Activated naive CD4-positive, alpha-beta T cell treated with anti-CD3 and anti-CD28 coated beads for 36 hours (primary cell): ENCODE measurements around the gene ANP32A. TPM values are rescaled to one million over a fixed set of nuclear protein-coding genes. Genes with fewer than 3 reads are reported as not detected.

Experiments used
- CTCF ChIA-PET: fragments of 350-600 bp; sonication (Branson Sonifier 250); formaldehyde crosslinking; loops from one replicate; lab custom pipeline; 2021; ENCODE audit warnings: antibody characterized with exemption; lab: Charles Lee
- DNase-seq: peaks from one replicate; pipeline ENCODE4 v3.0.0-alpha.2; 2020
- H3K27ac Mint-ChIP-seq: one replicate; pipeline ENCODE4 v1.8.0; 2021; ENCODE audit warnings: mild to moderate bottlenecking, mixed read lengths
- H3K27me3 Mint-ChIP-seq: one replicate; pipeline ENCODE4 v1.8.0; 2021; ENCODE audit warnings: low read depth, mixed read lengths
- H3K36me3 Mint-ChIP-seq: one replicate; pipeline ENCODE4 v1.8.0; 2021; ENCODE audit warnings: low read depth, mixed read lengths
- H3K4me1 Mint-ChIP-seq: one replicate; pipeline ENCODE4 v1.8.0; 2021; ENCODE audit warnings: low read depth, mixed read lengths
- H3K4me3 Mint-ChIP-seq: one replicate; pipeline ENCODE4 v1.8.0; 2021; ENCODE audit warnings: mild to moderate bottlenecking, moderate library complexity, mixed read lengths
- H3K9me3 Mint-ChIP-seq: one replicate; pipeline ENCODE4 v1.8.0; 2021; ENCODE audit warnings: mixed read lengths
- intact Hi-C: fragments of 100-400 bp; cut with micrococcal nuclease; formaldehyde crosslinking; loops from one replicate; pipeline ENCODE4 v1.15.1; 2023
- total RNA-seq, 2 experiments: library from RNA; stranded (reverse); gene quantifications; one replicate each; pipeline ENCODE4 v1.2.3, GENCODE V29; 2021

The ANP32A gene
- total RNA-seq, 2 experiments from 2014 or later: 216 to 245 TPM

GRCh38 chr15:68818769-68819494, 1.8 kb downstream of the ANP32A start:
- Mint-ChIP-seq H3K27me3 (no peaks in the 10 kb centered on the region), H3K4me1 (peaks cover 43% of the 10 kb centered on the region), H3K36me3 (peaks cover 21% of the 10 kb centered on the region), H3K9me3 (no peaks in the 10 kb centered on the region), H3K27ac (peak overlapping the region; percentile 94), H3K4me3 (peak overlapping the region; percentile 84)
- intact Hi-C loops: loop anchor here (2.0 to 5.0 kb wide), 4 partner anchors 502 to 1278 kb away; partner anchors contain the start of genes PIAS1, RPLP1 and TLE3
- DNase-seq: peak; percentile 45
- CTCF ChIA-PET: interaction anchor here (1.1 to 1.2 kb wide), 2 partner anchors 25 to 33 kb away, joined by 3 to 4 read pairs; no protein-coding TSS in a partner anchor

- H3K27me3 Mint-ChIP-seq: no peaks in the 10 kb centered on the region
- H3K9me3 Mint-ChIP-seq: no peaks in the 10 kb centered on the region
- CTCF ChIA-PET: no interaction called here
- peak overlapping the region; percentile 94 for H3K27ac Mint-ChIP-seq
- H3K36me3 Mint-ChIP-seq: peaks cover 23% of the 10 kb centered on the region
- peaks cover 44% of the 10 kb centered on the region for H3K4me1 Mint-ChIP-seq
- intact Hi-C loops: loop anchor here (2.0 to 5.0 kb wide), 4 partner anchors 503 to 1279 kb away; partner anchors contain the start of genes PIAS1, RPLP1 and TLE3
- DNase-seq: peak; percentile 56
- H3K4me3 Mint-ChIP-seq: peak overlapping the region; percentile 84
Measured at GRCh38 chr15:68818066-68818768, 2.5 kb downstream of the ANP32A start.

DNA sequence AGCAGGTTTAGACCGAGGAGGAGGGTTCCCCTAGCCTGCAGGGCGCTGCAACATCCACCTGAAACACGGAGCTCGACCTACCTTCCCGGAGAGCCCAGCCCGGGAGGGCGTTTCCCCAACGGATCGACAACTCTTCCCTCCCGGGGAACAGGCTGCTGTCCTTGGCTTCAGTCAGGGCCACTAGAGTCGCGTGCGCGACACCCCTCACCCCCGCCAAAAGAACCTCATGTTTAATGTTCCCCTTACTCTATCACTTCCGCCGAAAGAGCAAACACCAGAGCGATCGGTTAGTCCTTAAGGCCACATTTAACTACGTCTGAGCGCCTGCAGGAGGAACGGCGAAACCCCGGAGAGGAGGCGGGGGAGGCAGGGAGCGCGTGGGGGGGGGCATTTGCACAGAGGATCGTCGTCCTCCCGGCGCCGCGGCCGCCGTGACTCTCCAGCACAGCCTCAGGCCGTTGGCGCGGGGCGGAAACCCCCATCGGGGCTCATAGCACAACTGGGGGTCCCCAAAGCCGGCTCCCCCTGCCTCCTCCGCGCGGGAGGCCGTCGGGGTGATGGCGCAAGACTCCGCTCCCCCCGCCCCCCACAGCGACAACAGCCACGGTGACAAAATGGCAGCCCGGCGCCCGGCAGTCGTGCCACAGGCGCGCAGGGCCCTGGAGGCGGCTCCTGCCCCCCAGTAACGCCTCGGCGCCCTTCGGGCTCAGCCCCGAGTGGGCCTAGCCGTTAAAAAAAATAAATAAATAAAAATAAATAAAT, 3.2 kb downstream of the ANP32A start:
- CTCF ChIA-PET: interaction anchor here (0.9 to 2.5 kb wide), 3 partner anchors 11 to 59 kb away, joined by 3 to 9 read pairs (median 8); no protein-coding TSS in a partner anchor

GRCh38 chr15:68816795-68817303, 3.8 kb downstream of the ANP32A start:
- H3K36me3 Mint-ChIP-seq: peaks cover 26% of the 10 kb centered on the region
- peak overlapping the region; percentile 97 for H3K4me3 Mint-ChIP-seq
- H3K9me3 Mint-ChIP-seq: no peaks in the 10 kb centered on the region
- intact Hi-C loops: loop anchor here (1.0 to 5.0 kb wide), 4 partner anchors 26 to 1280 kb away; partner anchors contain the start of genes PIAS1, RPLP1 and TLE3
- DNase-seq: peak; percentile 11
- H3K27ac Mint-ChIP-seq: peak overlapping the region; percentile 98
- H3K4me1 Mint-ChIP-seq: peaks cover 47% of the 10 kb centered on the region
- H3K27me3 Mint-ChIP-seq: no peaks in the 10 kb centered on the region
- CTCF ChIA-PET: interaction anchor here (0.6 to 2.5 kb wide), 5 partner anchors 12 to 263 kb away, joined by 3 to 9 read pairs (median 3); no protein-coding TSS in a partner anchor

More for the DNA sequence above, 3.2 kb downstream of the ANP32A start:
- Mint-ChIP-seq H3K9me3 (no peaks in the 10 kb centered on the region), H3K27ac (peak overlapping the region; percentile 98), H3K36me3 (peaks cover 26% of the 10 kb centered on the region), H3K4me3 (peak overlapping the region; percentile 97), H3K4me1 (peaks cover 45% of the 10 kb centered on the region), H3K27me3 (no peaks in the 10 kb centered on the region)
- peak; percentile 73 for DNase-seq
- intact Hi-C loops: loop anchor here (1.0 to 5.0 kb wide), 5 partner anchors 26 to 1280 kb away; partner anchors contain the start of genes PIAS1, RPLP1 and TLE3

DNA sequence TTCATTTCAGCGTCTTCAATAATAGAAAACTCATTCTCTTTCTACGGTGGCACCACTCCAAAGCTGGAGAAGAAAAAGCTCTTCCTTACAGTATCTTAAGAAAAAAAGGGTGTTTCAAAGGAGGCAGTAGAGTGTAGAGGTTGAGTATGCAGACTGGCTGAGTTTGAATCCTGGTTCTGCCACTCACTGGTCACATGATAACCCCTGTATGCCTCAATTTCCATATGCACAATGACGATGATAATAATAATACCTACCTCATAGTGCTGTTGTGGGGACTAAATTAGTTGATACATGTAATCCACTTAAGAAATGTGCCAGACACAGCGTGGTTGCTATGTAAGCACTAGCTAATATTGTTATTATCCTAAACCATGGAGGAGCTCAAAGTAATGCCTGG, 4.5 kb downstream of the ANP32A start:
- Mint-ChIP-seq H3K4me1 (peaks cover 53% of the 10 kb centered on the region), H3K27me3 (no peaks in the 10 kb centered on the region), H3K4me3 (peak overlapping the region; percentile 97), H3K36me3 (peaks cover 26% of the 10 kb centered on the region), H3K27ac (peak overlapping the region; percentile 98), H3K9me3 (no peaks in the 10 kb centered on the region)
- intact Hi-C loops: loop anchor here (5.0 kb wide), 3 partner anchors 636 to 1281 kb away; partner anchors contain the start of genes PIAS1, RPLP1 and TLE3
- CTCF ChIA-PET: interaction anchor here (0.6 to 2.5 kb wide), 7 partner anchors 8 to 262 kb away, joined by 3 to 9 read pairs (median 3); no protein-coding TSS in a partner anchor
- no peak for DNase-seq

- Mint-ChIP-seq H3K36me3 (peaks cover 29% of the 10 kb centered on the region), H3K4me1 (peaks cover 58% of the 10 kb centered on the region), H3K4me3 (no peak overlapping the region), H3K27me3 (no peaks in the 10 kb centered on the region), H3K9me3 (no peaks in the 10 kb centered on the region), H3K27ac (peak overlapping the region; percentile 47)
- CTCF ChIA-PET: interaction anchor here (0.6 to 2.5 kb wide), 7 partner anchors 9 to 646 kb away, joined by 3 to 9 read pairs (median 4); no protein-coding TSS in a partner anchor
- intact Hi-C loops: loop anchor here (5.0 kb wide), 3 partner anchors 637 to 1282 kb away; partner anchors contain the start of genes PIAS1, RPLP1 and TLE3
- peak; percentile 25 for DNase-seq
Measured at GRCh38 chr15:68815598-68815997, 5.1 kb downstream of the ANP32A start.

DNA sequence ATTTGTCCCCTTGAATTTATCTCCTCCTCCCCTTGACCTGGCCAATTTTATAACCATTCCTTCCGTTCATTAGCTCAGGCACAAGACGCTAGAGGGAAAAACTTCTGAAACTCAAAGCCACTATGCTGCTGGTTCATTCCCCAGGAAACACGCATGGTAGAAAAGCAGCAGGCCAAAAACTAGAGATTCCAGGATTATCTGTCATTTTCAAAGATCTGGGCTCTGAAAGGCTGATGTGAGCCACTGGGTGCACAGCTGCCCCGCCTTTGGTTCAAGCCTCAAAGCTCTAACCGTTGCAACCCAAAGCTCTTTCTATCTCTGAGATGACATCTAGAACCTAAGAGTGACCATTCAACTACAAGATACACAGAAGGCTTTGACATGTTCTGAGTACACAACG, 6.1 kb downstream of the ANP32A start:
- intact Hi-C loops: no loop called here
- Mint-ChIP-seq H3K27me3 (no peaks in the 10 kb centered on the region), H3K4me1 (peaks cover 68% of the 10 kb centered on the region), H3K9me3 (no peaks in the 10 kb centered on the region), H3K4me3 (no peak overlapping the region), H3K36me3 (peaks cover 32% of the 10 kb centered on the region), H3K27ac (peak overlapping the region; percentile 31)
- DNase-seq: no peak
- CTCF ChIA-PET: interaction anchor here (1.6 kb wide), 1 partner anchor 61 kb away, joined by 5 read pairs; no protein-coding TSS in a partner anchor

- CTCF ChIA-PET: interaction anchor here (0.6 to 1.3 kb wide), 5 partner anchors 10 to 77 kb away, joined by 3 to 5 read pairs (median 3); no protein-coding TSS in a partner anchor
- no peak overlapping the region for H3K4me3 Mint-ChIP-seq
- intact Hi-C loops: no loop called here
- H3K27ac Mint-ChIP-seq: no peak overlapping the region
- H3K4me1 Mint-ChIP-seq: peaks cover 84% of the 10 kb centered on the region
- no peak for DNase-seq
- peaks cover 37% of the 10 kb centered on the region for H3K36me3 Mint-ChIP-seq
- no peaks in the 10 kb centered on the region for H3K9me3 Mint-ChIP-seq
- no peaks in the 10 kb centered on the region for H3K27me3 Mint-ChIP-seq
Measured at GRCh38 chr15:68812597-68813431, 7.9 kb downstream of the ANP32A start.

- CTCF ChIA-PET: interaction anchor here (1.3 kb wide), 1 partner anchor 13 kb away, joined by 3 read pairs; no protein-coding TSS in a partner anchor
- intact Hi-C loops: no loop called here
- no peak overlapping the region for H3K4me3 Mint-ChIP-seq
Measured at GRCh38 chr15:68812069-68812468, 8.6 kb downstream of the ANP32A start.

DNA sequence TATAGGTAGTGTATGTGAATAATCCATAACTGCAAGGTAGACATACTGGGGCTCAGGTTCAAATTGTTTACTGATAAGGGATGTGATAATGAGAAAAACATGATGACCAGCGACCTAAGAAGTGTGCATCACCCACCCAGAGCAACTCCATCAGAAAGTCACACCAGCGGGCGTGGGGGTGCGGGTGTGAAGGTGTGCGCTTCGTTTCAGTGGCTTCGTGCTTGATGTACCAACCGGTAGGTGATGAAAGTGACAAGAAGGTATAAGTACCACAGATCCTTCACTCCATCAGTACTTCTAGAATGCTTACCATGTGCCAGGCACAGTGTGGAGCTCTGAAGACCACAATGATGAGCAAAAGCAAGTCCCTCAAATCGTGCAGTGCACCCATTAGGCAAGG, 11.2 kb downstream of the ANP32A start:
- Mint-ChIP-seq H3K9me3 (no peaks in the 10 kb centered on the region), H3K4me1 (peaks cover 83% of the 10 kb centered on the region), H3K27ac (no peak overlapping the region), H3K36me3 (peaks cover 28% of the 10 kb centered on the region), H3K27me3 (no peaks in the 10 kb centered on the region), H3K4me3 (no peak overlapping the region)
- intact Hi-C loops: no loop called here
- no peak for DNase-seq
- CTCF ChIA-PET: no interaction called here

More at GRCh38 chr15:68812069-68812468, 8.6 kb downstream of the ANP32A start:
- no peak for DNase-seq
- no peak overlapping the region for H3K27ac Mint-ChIP-seq
- H3K4me1 Mint-ChIP-seq: peaks cover 85% of the 10 kb centered on the region
- no peaks in the 10 kb centered on the region for H3K9me3 Mint-ChIP-seq
- no peaks in the 10 kb centered on the region for H3K27me3 Mint-ChIP-seq
- H3K36me3 Mint-ChIP-seq: peaks cover 33% of the 10 kb centered on the region
